Ovary (tissue), 3 donors: Measurements from ENCODE around the gene ATP2C2.

ENCODE experiments used
- EP300 ChIP-seq: sonication (generic); formaldehyde crosslinking; IDR thresholded peaks from one replicate; pipeline ENCODE4 v1.6.1; 2017; ENCODE audit warnings: antibody characterized with exemption
- POLR2A ChIP-seq: fragments of 450-650 bp; IDR thresholded peaks from one replicate; pipeline ENCODE4 v1.6.1; 2017; ENCODE audit warnings: antibody characterized with exemption, mild to moderate bottlenecking, moderate library complexity
- TF ChIP-seq, protein P1 (sequence below), 3 donors: fragments of 450-650 bp in 2 of 3; fragments of 200-600 bp in 1 of 3; IDR thresholded peaks; one replicate each; pipeline versions ENCODE4 v1.5.1 to v1.8.0; 2016 to 2022; ENCODE audit warnings: antibody characterized with exemption in 3 of 3, mild to moderate bottlenecking in 1 of 3
- donor health status: DM: no; HTN: no; CAD: no.

- TF ChIP-seq, protein P1, sequence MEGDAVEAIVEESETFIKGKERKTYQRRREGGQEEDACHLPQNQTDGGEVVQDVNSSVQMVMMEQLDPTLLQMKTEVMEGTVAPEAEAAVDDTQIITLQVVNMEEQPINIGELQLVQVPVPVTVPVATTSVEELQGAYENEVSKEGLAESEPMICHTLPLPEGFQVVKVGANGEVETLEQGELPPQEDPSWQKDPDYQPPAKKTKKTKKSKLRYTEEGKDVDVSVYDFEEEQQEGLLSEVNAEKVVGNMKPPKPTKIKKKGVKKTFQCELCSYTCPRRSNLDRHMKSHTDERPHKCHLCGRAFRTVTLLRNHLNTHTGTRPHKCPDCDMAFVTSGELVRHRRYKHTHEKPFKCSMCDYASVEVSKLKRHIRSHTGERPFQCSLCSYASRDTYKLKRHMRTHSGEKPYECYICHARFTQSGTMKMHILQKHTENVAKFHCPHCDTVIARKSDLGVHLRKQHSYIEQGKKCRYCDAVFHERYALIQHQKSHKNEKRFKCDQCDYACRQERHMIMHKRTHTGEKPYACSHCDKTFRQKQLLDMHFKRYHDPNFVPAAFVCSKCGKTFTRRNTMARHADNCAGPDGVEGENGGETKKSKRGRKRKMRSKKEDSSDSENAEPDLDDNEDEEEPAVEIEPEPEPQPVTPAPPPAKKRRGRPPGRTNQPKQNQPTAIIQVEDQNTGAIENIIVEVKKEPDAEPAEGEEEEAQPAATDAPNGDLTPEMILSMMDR (IDR thresholded peaks at IDR 0.05) = no peak
- TF ChIP-seq EP300 (no peak), POLR2A (no peak)
These were observed 129.3 kb downstream of the ATP2C2 start for GRCh38 chr16:84497418-84498222.
